Mucosa of descending colon (tissue), 3 donors: ENCODE measurements around the gene YTHDF1. TPM values are rescaled to one million over a fixed set of nuclear protein-coding genes. Genes with fewer than 3 reads are reported as not detected.
A peak's percentile ranks its signal among the peaks of the same experiment; 100 is the strongest.

Experiments used
- ATAC-seq: fragments of 200-7000 bp; cut with Tn5 transposase; one replicate; pipeline ENCODE4 v1.9.1; 2020; ENCODE audit warnings: mild to moderate bottlenecking, moderate library complexity
- DNase-seq, 3 donors: peaks; one replicate each; pipeline ENCODE4 v3.0.0-alpha.2; 2020
- H3K36me3 ChIP-seq: fragments of 200-600 bp; one replicate; pipeline ENCODE4 v1.8.0; 2021; ENCODE audit warnings: low read depth, mild to moderate bottlenecking
- H3K4me1 ChIP-seq: fragments of 200-600 bp; one replicate; pipeline ENCODE4 v1.8.0; 2021; ENCODE audit warnings: low read depth, mild to moderate bottlenecking
- H3K4me3 ChIP-seq: fragments of 200-600 bp; one replicate; pipeline ENCODE4 v1.8.0; 2021; ENCODE audit warnings: mild to moderate bottlenecking
- H3K9me3 ChIP-seq: fragments of 200-600 bp; one replicate; pipeline ENCODE4 v1.8.0; 2021; ENCODE audit warnings: mild to moderate bottlenecking
- intact Hi-C, 2 donors: fragments of 100-400 bp; cut with DNase I in 1 of 2; cut with micrococcal nuclease in 1 of 2; formaldehyde crosslinking; loops; one replicate each; pipeline versions ENCODE4 v1.11.0 to v1.11.1; 2022; cut with DNase I, micrococcal nuclease
- total RNA-seq, 3 donors: library from RNA; stranded (reverse); fragmentation: NEBNext Ultra II Directional in 2 of 3; extraction: Animal tissue kit (Norgen Biotek cat#: 25700) in 2 of 3; gene quantifications; one replicate each; pipeline versions ENCODE4 v1.2.1 to v1.2.4, GENCODE V29; 2021 to 2023
- TF ChIP-seq, protein P1 (sequence below): fragments of 200-600 bp; IDR thresholded peaks from one replicate; pipeline ENCODE4 v1.8.0; 2022; ENCODE audit warnings: antibody characterized with exemption, mild to moderate bottlenecking
- donor health status: DM: no; HTN: no; CAD: no; lungs with moderate emphysema.
- donor health status: DM: no; HTN: no; CAD: no.
- donor health status: DM: no; HTN: yes; CAD: no.

YTHDF1 gene
- total RNA-seq, 3 donors from 2014 or later = 32.0 to 37.2 (median 34.2) TPM

DNA sequence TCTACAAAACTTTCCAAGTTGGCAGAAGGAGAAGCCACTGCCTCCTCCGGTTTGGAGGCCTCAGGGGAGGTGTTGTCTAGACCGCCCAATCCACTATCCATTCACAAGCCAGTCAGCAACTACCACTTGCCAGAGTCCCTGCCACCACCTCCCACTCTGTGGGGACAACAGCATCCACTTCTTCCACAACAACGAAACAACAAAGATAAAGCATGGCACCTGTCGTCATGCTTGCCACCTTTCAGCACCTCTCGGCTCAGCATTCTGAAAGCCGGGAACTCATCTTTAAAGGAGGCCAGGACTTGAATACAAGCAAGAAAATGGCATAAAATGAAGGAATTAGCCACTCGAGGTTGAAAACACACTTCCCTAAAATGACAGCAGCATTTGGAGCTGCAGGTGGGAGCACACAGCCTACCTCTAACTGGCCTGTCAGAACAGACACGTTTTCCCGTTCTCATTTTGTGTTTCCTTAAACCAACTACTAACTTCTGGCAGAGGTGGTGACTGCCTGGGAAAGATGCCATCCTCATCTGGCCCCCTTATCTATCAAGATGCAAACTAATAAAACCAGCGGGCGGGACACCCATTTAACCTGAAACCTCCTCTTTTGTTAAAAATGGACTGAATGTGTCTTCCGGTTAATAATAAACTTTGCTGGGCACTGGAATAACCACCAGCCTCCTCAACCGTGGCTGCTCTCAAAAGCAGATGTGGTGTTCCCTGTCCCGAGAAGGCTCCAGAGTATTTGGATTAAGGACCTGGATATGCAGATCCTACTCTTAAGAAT lies 21.7 kb downstream of the YTHDF1 start:
- Histone ChIP-seq H3K36me3 (no peaks in the 10 kb centered on the region), H3K9me3 (no peaks in the 10 kb centered on the region), H3K4me3 (no peak overlapping the region), H3K4me1 (no peaks in the 10 kb centered on the region)
- TF ChIP-seq, protein P1, sequence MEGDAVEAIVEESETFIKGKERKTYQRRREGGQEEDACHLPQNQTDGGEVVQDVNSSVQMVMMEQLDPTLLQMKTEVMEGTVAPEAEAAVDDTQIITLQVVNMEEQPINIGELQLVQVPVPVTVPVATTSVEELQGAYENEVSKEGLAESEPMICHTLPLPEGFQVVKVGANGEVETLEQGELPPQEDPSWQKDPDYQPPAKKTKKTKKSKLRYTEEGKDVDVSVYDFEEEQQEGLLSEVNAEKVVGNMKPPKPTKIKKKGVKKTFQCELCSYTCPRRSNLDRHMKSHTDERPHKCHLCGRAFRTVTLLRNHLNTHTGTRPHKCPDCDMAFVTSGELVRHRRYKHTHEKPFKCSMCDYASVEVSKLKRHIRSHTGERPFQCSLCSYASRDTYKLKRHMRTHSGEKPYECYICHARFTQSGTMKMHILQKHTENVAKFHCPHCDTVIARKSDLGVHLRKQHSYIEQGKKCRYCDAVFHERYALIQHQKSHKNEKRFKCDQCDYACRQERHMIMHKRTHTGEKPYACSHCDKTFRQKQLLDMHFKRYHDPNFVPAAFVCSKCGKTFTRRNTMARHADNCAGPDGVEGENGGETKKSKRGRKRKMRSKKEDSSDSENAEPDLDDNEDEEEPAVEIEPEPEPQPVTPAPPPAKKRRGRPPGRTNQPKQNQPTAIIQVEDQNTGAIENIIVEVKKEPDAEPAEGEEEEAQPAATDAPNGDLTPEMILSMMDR = no peak
- DNase-seq = peak in 1 of 3 donors; percentile 4
- intact Hi-C loops = no loop called here
- ATAC-seq = no peak

DNA sequence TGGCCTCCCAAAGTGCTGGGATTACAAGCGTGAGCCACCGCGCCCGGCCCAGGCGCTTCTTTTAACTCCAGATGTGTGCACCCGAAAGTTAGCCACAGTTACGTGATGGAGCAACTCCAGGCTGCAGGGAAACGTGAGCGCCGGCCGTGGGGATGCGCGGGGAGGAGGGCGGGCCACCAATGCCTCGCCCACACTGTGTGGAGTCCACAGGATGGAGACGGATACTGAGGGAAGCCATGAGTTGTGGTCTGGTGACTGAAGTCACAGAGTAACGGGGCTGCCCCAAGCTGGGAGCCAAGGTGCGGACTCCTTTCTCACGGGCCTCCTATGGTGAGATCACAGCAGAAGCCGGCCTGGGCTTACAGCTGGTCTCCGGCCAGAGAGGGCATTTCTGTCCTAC lies 23.2 kb downstream of the YTHDF1 start:
- TF ChIP-seq, protein P1 = no peak

DNA sequence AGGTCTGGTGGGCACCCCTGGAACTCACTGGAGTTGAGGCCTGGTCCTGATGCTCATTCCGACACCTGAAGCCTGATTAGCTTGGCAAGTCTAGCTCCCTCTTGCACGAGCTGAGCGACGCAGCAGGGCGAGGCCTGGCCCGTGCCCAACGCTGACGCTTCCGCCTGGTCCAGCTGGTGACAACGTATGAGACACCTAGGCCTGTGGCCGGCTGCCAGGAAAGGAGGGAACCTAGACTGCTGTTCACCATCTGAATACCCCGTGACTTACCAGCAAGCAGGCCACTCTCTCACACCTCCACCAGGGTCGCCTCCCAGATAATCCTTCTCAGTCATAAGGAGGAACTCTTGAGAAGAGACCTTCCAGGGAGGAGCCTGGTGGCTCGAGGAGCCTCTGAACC lies 24.5 kb downstream of the YTHDF1 start:
- ATAC-seq = peak; percentile 95
- DNase-seq = peak; percentile 92 to 97 (median 95)
- H3K36me3 ChIP-seq = no peaks in the 10 kb centered on the region

More for the DNA sequence above, 23.2 kb downstream of the YTHDF1 start:
- no peak for ATAC-seq
- intact Hi-C loops = no loop called here
- H3K4me1 ChIP-seq = no peaks in the 10 kb centered on the region
- no peaks in the 10 kb centered on the region for H3K9me3 ChIP-seq
- DNase-seq = peak in 1 of 3 donors; percentile 27
- H3K36me3 ChIP-seq = no peaks in the 10 kb centered on the region
- no peak overlapping the region for H3K4me3 ChIP-seq

DNA sequence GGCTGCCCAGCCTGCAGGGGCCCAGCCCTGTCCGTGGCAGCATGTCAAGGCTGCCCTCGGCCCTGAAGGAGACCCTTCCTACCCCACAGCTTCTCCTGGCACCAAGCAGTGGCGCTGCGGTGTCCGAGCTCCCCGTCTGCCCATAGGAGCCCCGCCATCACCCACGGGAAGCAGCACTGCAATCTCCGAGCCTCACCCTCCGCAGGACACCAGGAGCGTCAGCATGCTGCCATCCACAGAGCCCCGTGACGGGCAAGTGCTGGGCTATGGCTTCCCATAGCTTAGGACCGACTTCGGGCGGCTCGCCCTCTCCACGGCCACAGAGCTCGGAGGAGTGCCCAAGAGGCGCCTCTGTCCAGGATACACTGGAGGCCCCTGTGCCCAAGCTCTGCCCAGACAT lies 25.1 kb downstream of the YTHDF1 start:
- ATAC-seq = no peak
- H3K4me1 ChIP-seq = no peaks in the 10 kb centered on the region
- TF ChIP-seq, protein P1 = no peak
- no peaks in the 10 kb centered on the region for H3K36me3 ChIP-seq
- intact Hi-C loops = no loop called here
- H3K9me3 ChIP-seq = no peaks in the 10 kb centered on the region
- DNase-seq = peak in 1 of 3 donors; percentile 32
- H3K4me3 ChIP-seq = no peak overlapping the region

More for the DNA sequence above, 24.5 kb downstream of the YTHDF1 start:
- Histone ChIP-seq H3K9me3 (no peaks in the 10 kb centered on the region), H3K4me3 (no peak overlapping the region), H3K4me1 (no peaks in the 10 kb centered on the region)
- TF ChIP-seq, protein P1 = no peak
- intact Hi-C loops = no loop called here

DNA sequence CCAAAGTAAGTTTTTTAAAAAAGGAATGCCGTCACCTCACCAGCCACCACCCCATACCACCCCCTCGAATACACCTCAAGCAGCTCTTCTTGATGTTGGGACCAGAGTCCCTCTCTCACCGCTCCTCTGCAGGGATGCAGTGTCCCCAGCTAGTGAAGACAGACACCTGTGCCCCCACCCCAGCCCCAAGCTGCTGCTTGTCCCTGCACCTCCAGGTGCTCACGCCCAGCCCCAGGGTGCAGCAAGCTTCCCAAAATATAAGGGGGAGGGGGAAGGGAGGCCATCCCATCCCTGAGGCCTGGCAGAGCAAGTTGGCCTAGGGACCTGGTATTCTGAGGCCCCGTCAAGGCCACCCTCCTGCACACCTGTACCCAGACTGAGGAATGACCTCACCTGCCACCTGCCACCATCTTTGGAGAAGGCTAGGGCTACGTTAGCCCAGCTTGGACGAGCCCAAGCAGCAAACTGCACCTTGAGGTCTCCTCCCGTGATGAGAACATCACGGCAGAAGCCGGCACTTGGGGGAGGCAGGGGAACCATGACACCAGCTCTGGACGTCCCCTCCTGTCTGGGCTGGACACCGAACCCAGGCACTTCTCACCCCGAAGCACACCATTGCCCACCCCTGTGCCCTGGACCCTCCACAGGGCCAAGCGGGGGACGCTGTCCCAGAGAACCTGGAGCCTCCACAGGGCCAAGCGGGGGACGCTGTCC lies 25.9 kb downstream of the YTHDF1 start:
- H3K36me3 ChIP-seq = no peaks in the 10 kb centered on the region
- no peaks in the 10 kb centered on the region for H3K9me3 ChIP-seq
- H3K4me3 ChIP-seq = no peak overlapping the region
- intact Hi-C loops = no loop called here
- DNase-seq (peak in 1 of 3 donors; percentile 30), ATAC-seq (no peak)
- H3K4me1 ChIP-seq = no peaks in the 10 kb centered on the region
- TF ChIP-seq, protein P1 = no peak
